ENCODE data around the gene ECSCR. TPM values are rescaled to one million over a fixed set of nuclear protein-coding genes. Genes with fewer than 3 reads are reported as not detected.
A peak's percentile ranks its signal among the peaks of the same experiment; 100 is the strongest.
"Not testable (repeated sequence)": the region's sequence is repeated elsewhere in the genome, so short reads cannot be mapped to it uniquely, and the experiment has no call there.

The ECSCR gene
- total RNA-seq, 2 experiments from 2014 or later, result 0.36 to 0.49 TPM

DNA sequence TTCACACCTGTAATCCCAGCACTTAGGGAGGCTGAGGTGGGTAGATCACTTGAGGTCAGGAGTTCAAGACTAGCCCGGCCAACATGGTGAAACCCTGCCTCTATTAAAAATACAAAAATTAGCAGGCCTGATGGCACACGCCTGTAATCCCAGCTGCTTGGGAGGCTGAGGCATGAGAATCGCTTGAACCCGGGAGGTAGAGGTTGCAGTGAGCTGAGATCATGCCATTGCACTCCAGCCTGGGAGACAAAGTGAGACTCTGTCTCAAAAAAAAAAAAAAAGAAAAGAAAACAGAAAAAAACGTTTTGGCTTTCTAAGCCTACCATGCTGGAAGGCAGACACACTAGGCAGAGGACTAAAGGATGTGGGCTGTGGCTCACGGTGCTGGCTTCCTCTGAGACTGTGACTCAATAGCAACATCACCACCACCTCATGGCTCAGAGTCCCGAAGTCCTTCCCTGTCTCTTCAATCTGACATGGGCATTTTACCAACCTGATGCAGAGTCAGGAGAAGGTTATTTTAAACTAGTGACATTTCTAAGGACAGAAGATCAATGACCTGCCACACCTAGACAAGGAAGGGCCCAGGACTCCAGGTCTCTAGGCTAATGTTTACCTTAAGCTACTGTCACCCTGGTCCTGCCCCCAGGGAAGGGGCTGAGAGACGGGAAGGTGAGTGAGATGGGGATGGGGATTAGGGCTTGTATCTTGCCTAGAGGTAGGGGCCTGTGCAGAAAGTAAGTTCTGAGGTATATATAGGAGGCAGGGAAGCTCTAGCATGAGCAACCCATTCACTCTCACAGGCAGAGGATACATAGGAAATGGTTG lies 3.7 kb downstream of the ECSCR start:
- peaks cover 1% of the 10 kb centered on the region for H3K36me3 Mint-ChIP-seq

DNA sequence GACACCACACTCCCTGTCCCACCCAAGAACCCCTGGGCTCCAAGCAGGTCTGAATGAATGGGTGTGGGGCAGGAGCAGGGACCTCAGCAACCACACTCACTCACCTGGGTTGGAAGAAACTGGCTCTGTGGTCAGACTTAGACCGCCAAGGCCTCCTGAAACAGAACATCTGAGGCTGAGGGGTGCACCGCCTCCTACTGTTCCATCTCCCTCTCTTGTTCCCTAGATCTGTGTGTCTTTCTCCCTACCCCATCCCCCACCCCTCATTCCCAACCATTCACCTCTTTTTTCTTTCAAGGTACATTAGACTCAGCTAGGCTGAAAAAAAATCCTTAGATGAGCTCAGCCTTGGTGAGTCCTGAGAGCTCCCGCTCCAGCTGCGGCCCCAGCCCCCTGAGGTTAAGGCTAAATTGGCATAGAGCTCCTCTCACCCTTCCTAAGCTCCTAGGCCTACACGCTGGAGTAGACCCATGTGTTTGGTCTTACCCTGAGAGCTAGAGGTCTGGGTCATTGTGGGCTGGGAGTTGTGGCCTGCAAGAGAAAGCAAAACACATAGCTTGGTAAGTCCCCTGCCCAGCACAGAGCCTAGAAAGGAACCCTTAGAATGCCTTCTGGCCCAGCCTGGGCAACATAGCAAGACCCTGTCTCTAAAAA lies 4.8 kb downstream of the ECSCR start:
- H3K4me1 Mint-ChIP-seq, result peaks cover 48% of the 10 kb centered on the region
- H3K4me3 Mint-ChIP-seq, result no peak overlapping the region
- peaks cover 7% of the 10 kb centered on the region for H3K9me3 Mint-ChIP-seq
- H3K27ac Mint-ChIP-seq, result peak overlapping the region; percentile 40
- no peak for DNase-seq
- H3K36me3 Mint-ChIP-seq, result peaks cover 2% of the 10 kb centered on the region
- no peaks in the 10 kb centered on the region for H3K27me3 Mint-ChIP-seq

More for the DNA sequence above, 3.7 kb downstream of the ECSCR start:
- Mint-ChIP-seq H3K4me3 (peak overlapping the region; percentile 36), H3K27me3 (no peaks in the 10 kb centered on the region), H3K27ac (peak overlapping the region; percentile 89), H3K9me3 (peaks cover 4% of the 10 kb centered on the region), H3K4me1 (peaks cover 46% of the 10 kb centered on the region)
- peak; percentile 78 for DNase-seq

DNA sequence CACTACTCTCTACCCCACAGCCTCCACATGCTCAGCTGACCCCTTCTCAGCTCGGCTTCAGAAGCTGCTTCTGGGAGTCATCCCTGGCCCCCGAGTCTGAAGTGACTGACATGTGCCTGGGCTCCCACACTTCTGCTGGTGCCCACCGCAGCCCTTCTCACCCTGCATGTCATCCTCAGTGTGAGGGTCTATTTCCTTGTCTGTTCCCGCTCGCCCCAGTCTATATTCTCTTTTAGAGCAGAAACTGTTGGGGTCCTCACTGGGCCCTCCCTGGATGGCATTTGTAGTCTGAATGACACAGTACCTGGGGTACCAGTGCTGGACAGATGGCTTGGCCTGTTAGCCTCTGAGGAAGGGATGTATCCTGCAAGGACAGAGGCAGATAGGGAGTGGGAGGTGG lies 5.3 kb downstream of the ECSCR start:
- Mint-ChIP-seq H3K27me3 (no peaks in the 10 kb centered on the region), H3K36me3 (peaks cover 2% of the 10 kb centered on the region), H3K9me3 (peaks cover 7% of the 10 kb centered on the region), H3K4me1 (peaks cover 47% of the 10 kb centered on the region), H3K27ac (no peak overlapping the region), H3K4me3 (no peak overlapping the region)
- no peak for DNase-seq

DNA sequence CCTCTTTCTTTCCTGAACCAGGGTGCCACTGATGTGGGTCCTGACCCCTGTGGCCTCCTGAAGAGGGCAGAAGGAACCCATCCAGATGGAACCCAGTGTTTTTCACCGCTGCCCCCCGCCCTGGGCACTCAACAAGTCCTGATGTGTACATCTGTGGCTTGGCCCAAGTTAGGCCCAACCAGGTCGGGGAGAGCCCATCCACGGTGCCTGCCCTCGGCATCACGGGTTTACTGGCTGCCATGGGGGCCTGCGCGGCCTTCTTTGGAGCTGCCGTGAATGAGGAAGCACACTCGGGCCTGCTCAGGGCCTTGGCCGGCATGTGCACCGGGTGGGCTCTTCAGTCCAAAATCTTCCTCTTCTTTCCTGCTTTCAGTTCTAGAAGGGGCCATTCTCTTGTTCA lies 5.8 kb downstream of the ECSCR start:
- no peak overlapping the region for H3K27ac Mint-ChIP-seq
- no peaks in the 10 kb centered on the region for H3K27me3 Mint-ChIP-seq
- DNase-seq, result no peak
- peaks cover 7% of the 10 kb centered on the region for H3K9me3 Mint-ChIP-seq
- H3K4me3 Mint-ChIP-seq, result no peak overlapping the region
- peaks cover 2% of the 10 kb centered on the region for H3K36me3 Mint-ChIP-seq
- peaks cover 47% of the 10 kb centered on the region for H3K4me1 Mint-ChIP-seq

DNA sequence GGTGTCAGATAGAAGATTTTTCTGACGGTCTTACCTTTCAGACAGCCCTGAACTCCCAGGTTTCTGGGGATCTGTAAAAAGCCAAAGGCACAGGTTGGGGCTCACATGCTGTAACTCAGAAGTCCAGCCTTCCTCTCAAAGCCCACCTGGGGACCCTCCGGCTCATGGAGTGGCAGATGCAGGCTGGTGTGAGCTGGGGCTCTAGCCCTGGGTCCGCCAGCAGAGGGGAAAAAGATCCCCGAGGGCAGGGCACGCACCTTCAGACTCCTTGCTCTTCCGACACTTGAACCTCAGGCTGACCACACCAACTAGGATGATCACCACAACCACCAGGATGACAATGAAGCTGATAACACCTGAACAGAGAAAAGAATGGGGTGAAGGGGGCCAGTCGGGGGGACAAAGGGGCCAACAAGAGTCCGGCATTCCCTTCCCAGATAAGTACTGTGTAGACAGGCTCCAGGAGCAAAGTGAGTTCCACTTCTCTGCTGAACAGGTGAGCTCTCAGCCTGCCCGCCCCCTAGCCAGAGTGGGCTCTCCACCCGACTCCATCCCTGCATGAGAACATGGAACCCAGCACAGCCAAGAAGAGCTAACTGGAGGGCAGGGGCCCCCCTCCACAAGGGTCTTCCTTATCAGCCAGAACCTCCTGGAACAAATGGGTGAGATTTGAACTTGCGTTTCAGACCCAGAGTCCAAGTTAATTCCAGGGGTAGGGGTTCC lies 7.8 kb downstream of the ECSCR start:
- no peak for DNase-seq
- no peak overlapping the region for H3K4me3 Mint-ChIP-seq
- H3K4me1 Mint-ChIP-seq, result peaks cover 38% of the 10 kb centered on the region

DNA sequence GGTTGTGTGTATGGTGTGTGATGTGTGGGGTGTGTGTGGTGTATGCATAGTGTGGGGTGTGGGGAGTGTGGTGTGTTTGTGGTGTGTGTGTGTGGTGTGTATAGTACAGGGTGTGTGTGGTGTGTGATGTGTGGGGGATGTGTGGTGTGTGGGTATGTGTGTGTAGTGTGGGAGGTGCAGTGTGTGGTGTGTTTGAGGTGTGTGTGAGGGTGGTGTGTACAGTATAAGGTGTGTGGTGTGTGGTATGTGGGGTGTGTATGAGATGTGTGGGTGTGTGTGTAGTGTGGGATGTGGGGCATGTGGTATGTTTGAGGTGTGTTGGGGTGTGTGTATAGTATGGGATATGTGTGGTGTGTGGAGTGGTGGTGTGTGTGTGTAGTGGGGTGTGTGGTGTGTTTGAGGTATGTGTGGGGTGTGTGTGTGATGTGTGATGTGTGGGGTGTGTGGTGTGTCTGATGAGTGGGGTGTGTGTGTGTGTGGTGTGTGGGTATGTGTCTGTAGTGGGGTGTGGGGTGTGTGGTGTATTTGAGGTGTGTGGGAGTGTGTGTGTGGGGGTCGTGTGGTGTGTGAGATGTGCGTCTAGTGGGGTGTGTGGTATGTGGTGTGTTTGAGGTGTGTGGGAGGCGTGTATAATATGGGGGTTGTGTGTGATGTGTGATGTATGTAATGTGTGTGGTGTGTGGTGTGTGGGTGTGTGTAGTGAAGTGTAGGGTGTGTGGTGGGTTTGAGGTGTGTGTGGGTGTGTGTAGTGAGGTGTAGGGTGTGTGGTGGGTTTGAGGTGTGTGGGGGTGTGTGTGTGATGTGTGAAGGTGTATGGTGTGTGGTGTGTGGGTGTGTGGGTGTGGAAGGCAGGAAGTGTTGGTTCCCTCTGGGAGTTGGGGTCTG lies 8.6 kb downstream of the ECSCR start:
- no peak for DNase-seq
- H3K27ac Mint-ChIP-seq, result peak overlapping the region; percentile 36
- peaks cover 7% of the 10 kb centered on the region for H3K9me3 Mint-ChIP-seq
- peaks cover 2% of the 10 kb centered on the region for H3K36me3 Mint-ChIP-seq
- no peaks in the 10 kb centered on the region for H3K27me3 Mint-ChIP-seq
- H3K4me1 Mint-ChIP-seq, result peaks cover 32% of the 10 kb centered on the region
- no peak overlapping the region for H3K4me3 Mint-ChIP-seq

More for the DNA sequence above, 7.8 kb downstream of the ECSCR start:
- H3K27ac Mint-ChIP-seq, result peak overlapping the region; percentile 7
- peaks cover 2% of the 10 kb centered on the region for H3K36me3 Mint-ChIP-seq
- H3K9me3 Mint-ChIP-seq, result peaks cover 7% of the 10 kb centered on the region
- no peaks in the 10 kb centered on the region for H3K27me3 Mint-ChIP-seq

DNA sequence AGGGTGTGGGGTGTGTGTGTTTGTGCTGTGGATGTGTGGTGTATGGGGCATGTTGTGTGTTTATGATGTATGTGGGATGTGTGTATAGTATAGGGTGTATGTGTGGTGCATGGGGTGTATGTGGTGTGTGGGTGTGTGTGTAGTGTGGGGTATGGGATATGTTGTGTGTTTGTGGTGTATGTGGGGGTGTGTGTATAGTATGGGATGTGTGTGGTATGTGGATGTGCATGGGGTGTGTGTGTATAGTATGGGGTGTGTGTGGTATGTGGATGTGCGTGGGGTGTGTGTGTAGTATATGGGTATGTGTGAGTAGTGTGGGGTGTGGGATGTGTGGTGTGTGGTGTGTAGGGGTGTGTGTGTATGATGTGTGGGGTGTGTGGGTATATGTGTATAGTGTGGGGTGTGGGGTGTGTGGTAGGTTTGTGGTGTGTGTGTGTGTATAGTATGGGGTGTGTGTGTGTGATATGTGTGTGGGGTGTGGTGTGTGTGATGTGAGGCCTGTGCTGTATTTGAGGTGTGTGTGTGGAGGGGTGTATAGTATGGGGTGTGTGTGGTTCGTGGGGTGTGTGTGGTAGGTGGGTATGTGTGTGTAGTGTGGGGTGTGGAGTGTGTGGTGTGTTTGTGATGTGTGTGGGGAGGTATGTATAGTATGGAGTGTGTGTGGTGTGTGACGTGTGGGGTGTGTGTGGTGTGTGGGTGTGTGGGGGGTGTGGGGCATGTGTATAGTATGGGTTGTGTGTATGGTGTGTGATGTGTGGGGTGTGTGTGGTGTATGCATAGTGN lies 10.5 kb downstream of the ECSCR start:
- peaks cover 9% of the 10 kb centered on the region for H3K9me3 Mint-ChIP-seq
- H3K36me3 Mint-ChIP-seq, result peaks cover 10% of the 10 kb centered on the region
- no peaks in the 10 kb centered on the region for H3K27me3 Mint-ChIP-seq
- DNase-seq, result no peak
- peaks cover 36% of the 10 kb centered on the region for H3K4me1 Mint-ChIP-seq
- no peak overlapping the region for H3K4me3 Mint-ChIP-seq
- no peak overlapping the region for H3K27ac Mint-ChIP-seq

DNA sequence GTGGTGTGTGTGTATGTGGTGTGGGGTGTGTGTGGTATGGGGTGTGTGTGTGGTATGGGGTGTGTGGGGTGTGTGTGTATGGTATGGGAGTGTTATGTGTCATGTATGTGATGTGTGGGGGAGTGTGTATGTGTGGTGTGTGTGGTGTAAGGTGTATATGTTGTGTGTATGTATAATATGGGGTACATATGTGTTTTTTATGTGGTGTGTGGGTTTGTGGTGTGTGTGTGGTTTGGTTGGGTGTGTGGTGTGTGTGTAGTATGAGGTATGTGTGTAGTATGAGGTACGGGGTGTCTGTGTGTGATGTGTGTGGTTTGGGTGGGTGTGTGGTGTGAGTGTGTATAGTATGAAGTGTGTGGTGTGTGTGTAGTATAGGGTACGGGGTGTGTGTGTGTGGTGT lies 11.4 kb downstream of the ECSCR start:
- Mint-ChIP-seq H3K27me3 (no peaks in the 10 kb centered on the region), H3K36me3 (peaks cover 16% of the 10 kb centered on the region), H3K27ac (no peak overlapping the region), H3K4me1 (peaks cover 38% of the 10 kb centered on the region), H3K4me3 (no peak overlapping the region), H3K9me3 (peaks cover 14% of the 10 kb centered on the region)
- no peak for DNase-seq

DNA sequence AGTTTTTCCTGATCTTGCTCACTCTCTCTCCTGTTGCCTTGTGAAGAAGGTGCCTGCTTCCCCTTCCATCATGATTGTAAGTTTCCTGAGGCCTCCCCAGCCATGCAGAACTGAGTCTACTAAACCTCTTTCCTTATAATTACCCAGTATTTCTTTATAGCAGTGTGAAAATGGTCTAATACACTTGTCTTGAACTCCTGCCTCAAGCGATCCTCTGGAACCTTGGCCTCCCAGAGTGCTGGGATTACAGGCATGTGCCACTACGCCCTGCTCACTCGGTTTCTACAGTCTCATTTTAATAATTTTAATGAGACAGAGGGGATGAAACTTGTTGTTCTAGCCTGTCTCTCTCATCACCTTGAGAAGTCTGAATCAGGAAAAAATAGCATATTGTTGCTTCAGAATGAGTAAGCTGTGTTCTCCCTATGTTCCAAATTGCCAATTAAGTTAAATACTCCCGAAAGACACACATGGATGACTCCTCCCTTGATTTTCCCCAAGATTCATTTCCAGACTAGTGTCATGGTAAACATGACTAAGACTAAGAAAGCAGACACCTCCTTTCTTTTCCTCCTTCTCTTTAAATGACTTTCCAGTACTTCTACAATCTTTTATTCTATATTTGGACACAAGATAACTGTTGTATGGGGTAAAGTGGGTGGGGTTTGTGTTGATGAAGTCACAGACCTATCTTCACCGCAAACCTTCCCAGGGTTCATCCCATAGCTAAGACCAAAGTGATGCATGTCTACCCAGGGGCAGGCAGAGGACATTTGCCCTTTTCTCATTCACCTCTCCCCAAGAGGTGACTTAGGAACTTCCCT lies 15.4 kb downstream of the ECSCR start:
- DNase-seq, result no peak
- Mint-ChIP-seq H3K36me3 (peaks cover 14% of the 10 kb centered on the region), H3K27me3 (no peaks in the 10 kb centered on the region), H3K9me3 (peaks cover 7% of the 10 kb centered on the region), H3K4me3 (no peak overlapping the region), H3K27ac (peak overlapping the region; percentile 87), H3K4me1 (peaks cover 46% of the 10 kb centered on the region)

DNA sequence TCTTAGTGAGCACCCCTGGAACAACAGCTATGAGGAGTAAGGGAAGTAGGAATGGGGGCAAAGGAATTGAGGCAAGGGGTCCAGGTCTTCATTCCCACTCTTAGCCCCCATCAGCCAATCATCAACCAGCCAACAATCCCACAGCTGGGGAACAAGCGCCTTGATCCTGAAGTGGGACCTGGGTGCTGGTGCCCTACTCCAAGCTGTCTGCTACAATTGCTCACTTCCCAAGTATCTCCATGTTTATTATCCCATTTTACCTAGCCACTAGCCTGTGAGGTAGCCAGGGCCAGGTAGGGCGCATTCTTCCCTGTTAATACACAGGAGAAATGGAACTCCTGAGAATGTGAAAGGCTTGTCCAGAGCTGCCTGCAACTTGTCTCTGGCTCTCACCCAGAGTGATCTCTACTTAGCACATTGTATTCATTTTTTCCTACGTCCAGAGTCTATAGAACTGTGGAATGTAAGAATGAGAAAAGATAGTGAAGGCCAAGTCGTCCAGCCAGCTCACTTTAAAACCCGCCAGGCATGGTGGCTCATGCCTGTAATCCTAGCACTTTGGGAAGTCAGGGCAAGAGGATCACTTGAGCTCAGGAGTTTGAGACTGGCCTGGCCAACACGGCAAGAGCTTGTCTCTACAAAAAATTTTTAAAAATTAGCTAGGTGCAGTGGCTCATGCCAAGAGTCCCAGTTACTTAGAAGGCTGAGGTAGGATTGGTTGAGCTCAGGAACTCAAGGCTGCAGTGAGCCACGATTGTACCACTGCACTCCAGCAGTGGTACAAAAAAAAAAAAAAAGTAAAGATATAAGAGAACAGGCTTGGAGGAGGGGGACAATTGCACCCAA lies 17.0 kb downstream of the ECSCR start:
- Mint-ChIP-seq H3K27me3 (no peaks in the 10 kb centered on the region), H3K36me3 (peaks cover 14% of the 10 kb centered on the region), H3K27ac (no peak overlapping the region), H3K9me3 (peaks cover 7% of the 10 kb centered on the region), H3K4me1 (peaks cover 46% of the 10 kb centered on the region), H3K4me3 (no peak overlapping the region)
- DNase-seq, result no peak

DNA sequence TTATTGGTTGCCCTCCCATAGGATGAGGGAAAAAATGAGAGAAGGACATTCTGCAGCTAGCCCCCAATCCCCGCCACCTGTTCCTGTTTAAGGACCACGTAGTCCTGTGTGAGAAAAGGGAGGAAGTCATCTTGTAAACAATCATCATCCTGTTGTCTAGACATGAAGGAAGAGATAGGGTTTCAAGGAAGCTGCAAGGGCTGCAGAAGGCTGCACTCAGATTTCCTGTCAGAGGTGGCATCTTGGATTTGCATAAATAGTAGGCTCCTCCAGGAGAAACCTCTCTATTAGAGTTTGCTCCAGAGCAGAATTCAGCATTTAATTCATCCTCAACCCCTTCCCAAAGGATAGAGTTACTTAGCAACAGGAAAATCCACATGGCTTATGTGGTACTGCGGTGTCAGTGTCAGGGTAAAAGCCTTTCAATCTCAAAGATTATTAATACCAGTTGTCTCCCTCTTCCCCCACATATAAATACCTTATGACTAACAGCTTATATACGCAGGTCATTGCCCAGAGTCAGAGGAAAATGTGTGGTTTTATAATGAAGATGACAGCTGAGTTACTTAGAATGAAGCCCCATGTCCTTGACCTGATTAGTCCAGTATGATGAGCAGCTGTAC lies 18.6 kb downstream of the ECSCR start:
- H3K36me3 Mint-ChIP-seq, result peaks cover 14% of the 10 kb centered on the region
- H3K27ac Mint-ChIP-seq, result no peak overlapping the region
- DNase-seq, result no peak
- peaks cover 7% of the 10 kb centered on the region for H3K9me3 Mint-ChIP-seq
- no peak overlapping the region for H3K4me3 Mint-ChIP-seq
- peaks cover 50% of the 10 kb centered on the region for H3K4me1 Mint-ChIP-seq
- H3K27me3 Mint-ChIP-seq, result no peaks in the 10 kb centered on the region

DNA sequence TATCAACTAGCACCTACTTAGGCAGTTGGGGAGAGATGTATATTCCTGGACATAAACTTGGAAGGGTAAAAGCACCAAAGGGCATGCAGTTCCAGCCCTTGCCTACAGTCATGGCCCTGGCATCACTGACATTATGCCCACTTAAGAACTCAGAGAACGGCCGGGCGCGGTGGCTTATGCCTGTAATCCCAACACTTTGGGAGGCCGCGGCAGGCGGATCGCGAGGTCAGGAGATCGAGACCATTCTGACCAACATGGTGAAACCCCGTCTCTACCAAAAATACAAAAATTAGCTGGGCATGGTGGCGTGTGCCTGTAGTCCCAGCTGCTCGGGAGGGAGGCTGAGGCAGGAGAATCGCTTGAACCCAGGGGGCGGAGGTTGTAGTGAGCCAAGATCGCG lies 22.1 kb downstream of the ECSCR start:
- not testable (repeated sequence) for H3K36me3 Mint-ChIP-seq, H3K27me3 Mint-ChIP-seq, H3K27ac Mint-ChIP-seq, H3K4me3 Mint-ChIP-seq, DNase-seq, H3K9me3 Mint-ChIP-seq
- H3K4me1 Mint-ChIP-seq, result peaks cover 27% of the 10 kb centered on the region

All from activated naive CD8-positive, alpha-beta T cell treated with anti-CD3 and anti-CD28 coated beads for 36 hours (primary cell).